Activated naive CD4-positive, alpha-beta T cell treated with anti-CD3 and anti-CD28 coated beads for 36 hours (primary cell): Measurements from ENCODE around the gene EML4. TPM values are rescaled to one million over a fixed set of nuclear protein-coding genes. Genes with fewer than 3 reads are reported as not detected.
A peak's percentile ranks its signal among the peaks of the same experiment; 100 is the strongest.

Experiments used
- CTCF ChIA-PET: fragments of 350-600 bp; sonication (Branson Sonifier 250); formaldehyde crosslinking; loops from one replicate; lab custom pipeline; 2021; ENCODE audit warnings: antibody characterized with exemption; lab: Charles Lee
- DNase-seq: peaks from one replicate; pipeline ENCODE4 v3.0.0-alpha.2; 2020
- H3K27ac Mint-ChIP-seq: one replicate; pipeline ENCODE4 v1.8.0; 2021; ENCODE audit warnings: mild to moderate bottlenecking, mixed read lengths
- H3K27me3 Mint-ChIP-seq: one replicate; pipeline ENCODE4 v1.8.0; 2021; ENCODE audit warnings: low read depth, mixed read lengths
- H3K36me3 Mint-ChIP-seq: one replicate; pipeline ENCODE4 v1.8.0; 2021; ENCODE audit warnings: low read depth, mixed read lengths
- H3K4me1 Mint-ChIP-seq: one replicate; pipeline ENCODE4 v1.8.0; 2021; ENCODE audit warnings: low read depth, mixed read lengths
- H3K4me3 Mint-ChIP-seq: one replicate; pipeline ENCODE4 v1.8.0; 2021; ENCODE audit warnings: mild to moderate bottlenecking, moderate library complexity, mixed read lengths
- H3K9me3 Mint-ChIP-seq: one replicate; pipeline ENCODE4 v1.8.0; 2021; ENCODE audit warnings: mixed read lengths
- intact Hi-C: fragments of 100-400 bp; cut with micrococcal nuclease; formaldehyde crosslinking; loops from one replicate; pipeline ENCODE4 v1.15.1; 2023
- total RNA-seq, 2 experiments: library from RNA; stranded (reverse); gene quantifications; one replicate each; pipeline ENCODE4 v1.2.3, GENCODE V29; 2021

EML4 gene
- total RNA-seq, 2 experiments from 2014 or later = 65.8 to 65.9 TPM

- Mint-ChIP-seq H3K9me3 (no peaks in the 10 kb centered on the region), H3K27ac (peak overlapping the region; percentile 56), H3K4me1 (peaks cover 76% of the 10 kb centered on the region), H3K4me3 (no peak overlapping the region), H3K27me3 (no peaks in the 10 kb centered on the region), H3K36me3 (peaks cover 6% of the 10 kb centered on the region)
- intact Hi-C loops = no loop called here
- CTCF ChIA-PET = interaction anchor here (0.6 kb wide), 1 partner anchor 21 kb away, joined by 4 read pairs; no protein-coding TSS in a partner anchor
- DNase-seq = no peak
These were observed 22.8 kb downstream of the EML4 start for GRCh38 chr2:42192010-42192373.

GRCh38 chr2:42192652-42193566 is 23.8 kb downstream of the EML4 start:
- H3K27me3 Mint-ChIP-seq = no peaks in the 10 kb centered on the region
- peak overlapping the region; percentile 65 for H3K27ac Mint-ChIP-seq
- no peak overlapping the region for H3K4me3 Mint-ChIP-seq
- CTCF ChIA-PET = interaction anchor here (0.5 to 4.3 kb wide), 3 partner anchors 13 to 97 kb away, joined by 3 to 75 read pairs (median 7); no protein-coding TSS in a partner anchor
- peaks cover under 1% of the 10 kb centered on the region for H3K36me3 Mint-ChIP-seq
- DNase-seq = peak; percentile 32
- H3K9me3 Mint-ChIP-seq = no peaks in the 10 kb centered on the region
- intact Hi-C loops = loop anchor here (1.0 kb wide), 2 partner anchors 13 to 22 kb away; no protein-coding TSS in a partner anchor
- peaks cover 73% of the 10 kb centered on the region for H3K4me1 Mint-ChIP-seq

GRCh38 chr2:42193722-42194187 is 24.6 kb downstream of the EML4 start:
- H3K4me3 Mint-ChIP-seq = no peak overlapping the region
- CTCF ChIA-PET = interaction anchor here (0.5 to 4.3 kb wide), 4 partner anchors 14 to 98 kb away, joined by 3 to 75 read pairs (median 18); no protein-coding TSS in a partner anchor
- no peak for DNase-seq
- H3K36me3 Mint-ChIP-seq = no peaks in the 10 kb centered on the region
- H3K4me1 Mint-ChIP-seq = peaks cover 78% of the 10 kb centered on the region
- H3K9me3 Mint-ChIP-seq = no peaks in the 10 kb centered on the region
- H3K27ac Mint-ChIP-seq = peak overlapping the region; percentile 65
- H3K27me3 Mint-ChIP-seq = no peaks in the 10 kb centered on the region
- intact Hi-C loops = loop anchor here (1.0 kb wide), 2 partner anchors 13 to 22 kb away; no protein-coding TSS in a partner anchor

- Mint-ChIP-seq H3K4me3 (no peak overlapping the region), H3K9me3 (no peaks in the 10 kb centered on the region), H3K27ac (no peak overlapping the region), H3K27me3 (no peaks in the 10 kb centered on the region), H3K36me3 (peaks cover 1% of the 10 kb centered on the region), H3K4me1 (peaks cover 79% of the 10 kb centered on the region)
- intact Hi-C loops = no loop called here
- CTCF ChIA-PET = interaction anchor here (1.2 to 4.3 kb wide), 5 partner anchors 14 to 134 kb away, joined by 3 to 75 read pairs (median 7); no protein-coding TSS in a partner anchor
- DNase-seq = no peak
These were observed 25.3 kb downstream of the EML4 start for GRCh38 chr2:42194428-42194827.

- Mint-ChIP-seq H3K27me3 (no peaks in the 10 kb centered on the region), H3K27ac (no peak overlapping the region), H3K4me1 (peaks cover 74% of the 10 kb centered on the region), H3K4me3 (no peak overlapping the region), H3K9me3 (no peaks in the 10 kb centered on the region), H3K36me3 (peaks cover 1% of the 10 kb centered on the region)
- CTCF ChIA-PET = interaction anchor here (0.6 to 4.3 kb wide), 13 partner anchors 9 to 133 kb away, joined by 3 to 75 read pairs (median 5); no protein-coding TSS in a partner anchor
- intact Hi-C loops = no loop called here
- DNase-seq = no peak
These were observed 26.4 kb downstream of the EML4 start for GRCh38 chr2:42195559-42195958.

GRCh38 chr2:42196070-42196402 is 26.9 kb downstream of the EML4 start:
- DNase-seq = no peak
- Mint-ChIP-seq H3K4me3 (no peak overlapping the region), H3K36me3 (peaks cover 1% of the 10 kb centered on the region), H3K27ac (no peak overlapping the region), H3K27me3 (no peaks in the 10 kb centered on the region), H3K9me3 (no peaks in the 10 kb centered on the region), H3K4me1 (peaks cover 75% of the 10 kb centered on the region)
- CTCF ChIA-PET = interaction anchor here (0.6 to 4.3 kb wide), 21 partner anchors 10 to 166 kb away, joined by 3 to 75 read pairs (median 4); no protein-coding TSS in a partner anchor
- intact Hi-C loops = loop anchor here (1.0 to 2.0 kb wide), 8 partner anchors 43 to 355 kb away; partner anchors contain the start of gene COX7A2L

GRCh38 chr2:42196403-42197267 is 27.5 kb downstream of the EML4 start:
- CTCF ChIA-PET = interaction anchor here (0.6 to 4.3 kb wide), 21 partner anchors 9 to 165 kb away, joined by 3 to 75 read pairs (median 4); no protein-coding TSS in a partner anchor
- Mint-ChIP-seq H3K27me3 (no peaks in the 10 kb centered on the region), H3K36me3 (peaks cover 4% of the 10 kb centered on the region), H3K27ac (peak overlapping the region; percentile 44), H3K4me3 (no peak overlapping the region), H3K9me3 (no peaks in the 10 kb centered on the region), H3K4me1 (peaks cover 74% of the 10 kb centered on the region)
- peak; percentile 68 for DNase-seq
- intact Hi-C loops = loop anchor here (1.0 to 2.0 kb wide), 8 partner anchors 42 to 356 kb away; partner anchors contain the start of gene COX7A2L

GRCh38 chr2:42197792-42198191 is 28.6 kb downstream of the EML4 start:
- CTCF ChIA-PET = interaction anchor here (0.6 to 2.6 kb wide), 2 partner anchors 44 to 102 kb away, joined by 3 to 11 read pairs; no protein-coding TSS in a partner anchor
- Mint-ChIP-seq H3K9me3 (no peaks in the 10 kb centered on the region), H3K4me1 (peaks cover 72% of the 10 kb centered on the region), H3K36me3 (peaks cover 4% of the 10 kb centered on the region), H3K27ac (no peak overlapping the region), H3K4me3 (no peak overlapping the region), H3K27me3 (no peaks in the 10 kb centered on the region)
- intact Hi-C loops = loop anchor here (2.0 kb wide), 3 partner anchors 41 to 357 kb away; no protein-coding TSS in a partner anchor
- DNase-seq = no peak

- CTCF ChIA-PET = interaction anchor here (1.3 to 2.6 kb wide), 2 partner anchors 8 to 103 kb away, joined by 3 to 11 read pairs; no protein-coding TSS in a partner anchor
- peaks cover 4% of the 10 kb centered on the region for H3K36me3 Mint-ChIP-seq
- no peaks in the 10 kb centered on the region for H3K9me3 Mint-ChIP-seq
- H3K27me3 Mint-ChIP-seq = no peaks in the 10 kb centered on the region
- H3K27ac Mint-ChIP-seq = peak overlapping the region; percentile 9
- DNase-seq = no peak
- no peak overlapping the region for H3K4me3 Mint-ChIP-seq
- intact Hi-C loops = no loop called here
- H3K4me1 Mint-ChIP-seq = peaks cover 65% of the 10 kb centered on the region
These were observed 29.3 kb downstream of the EML4 start for GRCh38 chr2:42198466-42198865.

- CTCF ChIA-PET = interaction anchor here (0.6 to 2.6 kb wide), 3 partner anchors 9 to 111 kb away, joined by 3 to 11 read pairs (median 5); no protein-coding TSS in a partner anchor
- Mint-ChIP-seq H3K4me3 (no peak overlapping the region), H3K27ac (peak overlapping the region; percentile 9), H3K36me3 (peaks cover 4% of the 10 kb centered on the region), H3K27me3 (no peaks in the 10 kb centered on the region), H3K4me1 (peaks cover 64% of the 10 kb centered on the region), H3K9me3 (no peaks in the 10 kb centered on the region)
- intact Hi-C loops = no loop called here
- DNase-seq = no peak
These were observed 29.8 kb downstream of the EML4 start for GRCh38 chr2:42199002-42199401.

GRCh38 chr2:42199626-42200025 is 30.5 kb downstream of the EML4 start:
- peaks cover 65% of the 10 kb centered on the region for H3K4me1 Mint-ChIP-seq
- H3K9me3 Mint-ChIP-seq = no peaks in the 10 kb centered on the region
- H3K36me3 Mint-ChIP-seq = peaks cover 4% of the 10 kb centered on the region
- H3K27me3 Mint-ChIP-seq = no peaks in the 10 kb centered on the region
- DNase-seq = no peak
- no peak overlapping the region for H3K4me3 Mint-ChIP-seq
- H3K27ac Mint-ChIP-seq = no peak overlapping the region
- intact Hi-C loops = no loop called here
- CTCF ChIA-PET = interaction anchor here (0.6 to 2.6 kb wide), 3 partner anchors 9 to 112 kb away, joined by 3 to 11 read pairs (median 5); no protein-coding TSS in a partner anchor
